ENCODE results near the gene TSGA10IP.

The TSGA10IP gene

DNA sequence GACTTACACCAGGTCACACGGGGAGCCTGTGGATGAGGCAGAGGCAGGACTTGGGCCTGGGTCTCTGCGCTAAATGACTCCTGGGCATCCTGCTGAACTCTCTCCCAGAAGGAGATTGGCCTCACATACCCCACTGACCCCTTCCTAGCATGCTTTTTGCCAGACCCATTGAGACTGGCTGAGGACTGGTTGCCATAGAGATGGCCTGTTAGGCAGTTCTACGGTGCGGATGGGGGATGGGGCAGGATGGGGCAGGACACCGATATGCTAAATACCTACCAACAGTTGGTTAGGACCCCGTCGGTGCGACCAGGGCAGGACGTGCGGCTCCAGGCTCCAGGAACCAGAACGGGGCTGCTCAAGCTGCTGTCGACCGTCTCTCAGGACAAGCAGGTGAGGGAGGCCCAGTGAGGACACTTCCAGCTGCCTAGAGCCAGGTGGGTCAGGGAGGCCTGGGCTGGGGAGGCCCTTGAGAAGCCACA lies at the start of gene TSGA10IP:
Gene TSGA10IP, plus strand, starts transcription at position 51 of the 482 bp plus-strand sequence. Its CDS starts 196 bp downstream, at position 247.
- no peak for FAIRE-seq
- DNase-seq (ENCODE audit: low spot score) = no peak

DNA sequence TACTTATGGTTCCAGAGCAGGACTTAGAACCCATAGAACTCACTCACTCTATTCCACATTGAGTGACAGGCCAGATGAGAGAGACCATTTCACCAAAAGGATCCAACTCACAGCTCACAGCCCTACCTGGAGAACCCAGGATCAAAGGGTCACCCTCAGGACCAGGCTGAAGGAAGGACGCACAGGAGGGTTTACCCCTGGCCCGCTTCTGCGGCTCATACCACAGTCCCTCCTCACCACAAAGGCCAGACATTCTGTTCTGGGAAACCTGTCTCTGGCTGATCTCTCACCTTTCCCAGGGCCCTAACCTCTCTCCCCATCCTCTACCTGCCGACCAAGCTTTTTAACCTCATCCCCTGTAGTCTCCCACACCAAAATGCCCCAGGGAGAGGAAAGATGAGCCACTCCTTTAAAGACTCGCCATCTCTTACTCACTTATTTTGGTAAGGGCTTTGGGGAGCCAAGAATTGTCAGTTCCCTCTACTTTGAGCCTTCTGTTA lies 49.7 kb upstream of the TSGA10IP start:
- DNase-seq (ENCODE audit: low spot score) = no peak
- no peak for FAIRE-seq

DNA sequence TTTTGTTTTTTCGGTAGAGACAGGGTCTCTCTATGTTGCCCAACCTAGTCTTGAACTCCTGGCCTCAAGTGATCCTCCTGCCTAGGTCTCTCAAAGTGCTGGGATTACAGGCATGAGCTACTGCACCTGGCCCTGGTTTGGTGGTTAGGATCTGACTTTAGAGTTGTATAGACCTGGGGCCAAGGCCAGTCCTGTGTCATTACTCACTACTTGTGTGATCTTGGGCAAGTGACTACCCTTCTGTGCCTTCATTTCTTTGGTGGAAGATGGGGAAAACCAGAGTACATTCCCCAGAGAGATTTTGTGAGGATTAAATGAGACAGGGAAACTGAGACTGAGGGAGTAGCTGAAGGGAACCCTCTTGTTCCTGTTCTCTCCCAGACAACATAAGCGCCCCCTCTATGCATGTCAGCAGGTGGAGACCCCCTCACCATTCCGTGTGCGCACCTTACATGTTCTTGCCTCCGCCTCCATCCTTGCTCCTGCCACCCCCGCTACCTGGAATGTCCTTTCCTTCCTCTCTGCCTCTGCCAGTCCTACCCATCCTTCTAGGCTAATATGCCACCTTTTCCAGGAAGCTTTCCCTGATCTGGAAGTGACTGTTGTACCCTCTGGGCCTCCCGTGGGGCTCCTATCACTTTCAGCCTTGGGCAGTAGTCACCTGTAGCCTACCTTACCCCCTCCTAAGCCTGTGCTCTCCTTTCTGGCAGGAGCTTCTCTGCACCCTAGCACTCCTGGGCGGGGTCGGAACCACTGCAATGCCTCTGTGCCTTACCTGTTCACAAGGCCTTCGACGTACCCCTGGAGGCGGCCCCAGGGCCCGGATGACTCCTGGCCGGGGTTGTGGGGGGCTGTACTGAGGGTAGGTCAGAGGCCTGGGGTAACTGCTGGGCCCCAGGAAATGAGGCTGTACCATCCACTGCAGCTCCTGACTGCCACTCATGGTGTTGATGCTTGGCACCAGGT lies 49.0 kb upstream of the TSGA10IP start:
- FAIRE-seq = no peak
- DNase-seq (ENCODE audit: low spot score) = no peak

DNA sequence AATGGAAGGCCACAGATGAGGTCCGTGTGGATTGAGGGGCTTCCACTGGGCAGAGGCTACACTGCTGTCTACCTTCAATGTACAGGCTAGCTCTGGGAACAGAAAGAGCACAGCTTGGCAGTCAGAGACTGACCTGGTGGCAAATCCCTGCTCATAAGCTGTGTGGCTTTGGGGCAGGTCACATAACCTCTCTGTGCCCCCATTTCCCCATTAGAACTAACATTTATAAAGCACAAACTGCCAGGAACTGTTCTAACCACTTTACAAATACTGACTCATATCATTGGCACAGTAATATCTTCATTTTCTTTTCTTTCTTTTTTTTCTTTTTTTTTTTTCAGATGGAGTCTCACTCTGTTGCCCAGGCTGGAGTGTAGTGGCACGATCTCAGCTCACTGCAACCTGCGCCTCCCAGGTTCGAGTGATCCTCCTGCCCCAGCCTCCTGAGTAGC lies 48.2 kb upstream of the TSGA10IP start:
- FAIRE-seq (no peak), DNase-seq (ENCODE audit: low spot score) (no peak)

DNA sequence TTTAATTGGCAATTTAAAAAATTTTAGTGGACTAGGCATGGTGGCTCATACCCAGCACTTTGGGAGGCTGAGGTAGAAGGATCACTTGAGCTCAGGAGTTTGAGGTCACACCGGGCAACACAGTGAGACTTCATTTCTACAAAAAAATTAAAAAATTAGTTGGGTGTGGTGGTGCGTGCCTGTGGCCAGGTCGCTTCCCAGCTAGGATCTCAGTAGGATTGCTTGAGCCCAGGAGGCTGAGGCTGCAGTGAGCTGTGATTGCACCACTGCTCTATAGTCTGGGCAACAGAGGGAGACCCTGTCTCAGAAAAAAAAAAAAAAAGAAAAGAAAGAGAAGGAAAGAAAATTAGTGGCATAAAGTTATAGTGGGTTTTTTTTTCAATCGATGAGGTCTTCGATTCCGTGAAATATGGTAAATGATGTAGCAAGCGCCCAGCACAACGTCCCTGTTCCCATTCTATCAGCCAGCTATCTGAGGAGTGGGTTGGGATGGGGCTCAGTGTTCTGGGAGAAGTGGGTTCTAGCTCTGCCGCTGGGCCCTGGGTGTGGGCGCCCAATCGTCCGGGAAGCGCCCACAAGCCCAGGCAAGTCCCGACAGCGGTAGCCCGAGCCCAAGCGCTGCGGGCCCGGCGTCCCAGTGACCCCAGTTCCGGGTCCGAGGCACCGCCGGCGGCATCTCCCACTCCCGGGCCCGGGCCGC lies 46.5 kb upstream of the TSGA10IP start:
- DNase-seq (ENCODE audit: low spot score) (no peak), FAIRE-seq (no peak)

DNA sequence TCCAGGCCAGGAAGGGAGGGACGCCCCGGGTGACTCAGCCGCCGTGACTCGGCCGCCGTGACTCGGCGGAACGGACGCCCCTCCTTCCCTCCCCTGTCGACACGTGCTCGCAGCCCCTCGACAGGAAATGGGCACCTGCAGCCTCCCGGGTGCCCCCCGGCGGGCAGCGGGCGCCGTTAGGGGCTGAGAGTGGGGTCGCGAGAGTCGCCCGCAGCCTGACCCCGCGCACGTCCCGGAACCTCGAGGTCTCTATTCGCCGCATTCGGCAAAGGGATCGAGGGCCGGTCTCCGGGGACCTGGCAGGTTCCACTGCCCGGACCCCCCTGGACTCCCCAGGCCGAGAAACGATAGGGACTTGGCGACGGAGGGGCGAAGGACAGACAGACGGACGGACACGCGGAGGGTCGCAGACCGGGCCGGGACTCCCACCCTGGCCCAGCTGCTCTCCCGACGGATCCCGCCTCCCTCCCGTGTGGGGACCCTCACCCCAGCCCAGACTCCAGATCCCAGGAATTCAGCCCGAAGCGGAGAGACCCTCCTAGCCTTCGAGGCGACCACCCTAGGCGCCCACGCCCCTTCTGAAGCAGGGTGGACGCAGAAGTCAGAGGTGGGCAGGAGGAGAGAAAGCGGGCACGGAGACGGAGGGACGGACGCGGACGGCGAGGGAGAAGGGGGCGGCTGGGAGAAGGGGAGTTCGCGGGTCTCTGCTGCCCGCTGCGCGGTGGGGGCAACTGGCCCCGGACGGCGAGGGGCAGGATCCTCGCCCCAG lies 45.7 kb upstream of the TSGA10IP start:
- DNase-seq (ENCODE audit: low spot score) (peak; percentile 77), FAIRE-seq (no peak)

DNA sequence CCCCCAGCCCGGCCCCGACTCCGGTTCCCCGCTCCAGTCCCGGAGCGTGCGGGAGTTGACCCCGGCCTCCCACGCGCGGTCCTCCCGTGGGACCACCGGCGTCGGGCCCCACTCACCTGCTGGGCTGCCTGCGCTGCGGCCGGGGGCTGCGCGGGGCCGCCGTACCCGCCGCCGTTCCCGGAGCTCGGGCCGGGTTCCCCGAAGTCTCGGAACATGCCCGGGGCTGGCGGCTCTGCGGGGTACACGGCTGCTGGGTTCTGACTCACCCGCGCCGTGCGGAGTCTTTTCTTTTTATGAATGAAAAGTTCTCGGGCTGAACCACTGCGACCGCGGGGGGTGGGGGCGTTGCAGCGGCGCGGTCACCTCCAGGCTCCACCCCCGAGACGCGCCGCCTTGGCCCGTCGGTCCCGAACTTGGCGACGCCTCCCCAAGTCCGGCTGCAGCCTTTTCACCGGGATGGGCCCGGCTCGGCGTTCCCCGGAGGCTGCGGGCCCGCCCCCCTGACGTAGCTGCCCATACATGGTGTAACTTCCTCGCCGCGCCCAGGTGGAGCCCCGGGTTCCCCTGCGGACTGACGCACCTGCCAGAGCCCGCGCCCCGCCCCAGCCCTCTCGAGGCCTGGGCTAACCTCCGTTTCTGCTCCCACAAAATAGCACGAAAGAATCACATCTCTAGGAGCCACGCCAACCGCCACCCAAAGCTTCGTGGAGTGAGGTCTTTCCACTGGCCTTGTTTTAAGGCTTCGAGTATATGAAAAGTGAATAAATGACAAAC lies 45.0 kb upstream of the TSGA10IP start, which contains the start of gene FOSL1:
Gene FOSL1, minus strand, starts transcription at position 264 of the 774 bp plus-strand sequence. Its CDS starts 49 bp downstream, at position 215.
- peak; percentile 88 for DNase-seq (ENCODE audit: low spot score)
- no peak for FAIRE-seq

DNA sequence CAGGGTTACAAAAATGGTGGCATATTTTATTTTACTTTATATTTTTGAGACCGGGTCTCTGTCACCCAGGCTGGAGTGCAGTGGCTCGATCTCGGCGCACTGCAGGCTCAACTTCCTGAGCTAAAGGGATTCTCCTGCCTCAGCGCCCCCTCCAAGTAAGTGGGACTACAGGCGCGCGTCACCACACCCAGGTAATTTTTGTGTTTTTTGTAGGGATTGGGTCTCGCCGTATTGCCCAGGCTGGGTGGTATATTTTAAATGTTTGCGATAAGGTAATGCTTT lies 44.4 kb upstream of the TSGA10IP start:
- FAIRE-seq = no peak
- no peak for DNase-seq (ENCODE audit: low spot score)

DNA sequence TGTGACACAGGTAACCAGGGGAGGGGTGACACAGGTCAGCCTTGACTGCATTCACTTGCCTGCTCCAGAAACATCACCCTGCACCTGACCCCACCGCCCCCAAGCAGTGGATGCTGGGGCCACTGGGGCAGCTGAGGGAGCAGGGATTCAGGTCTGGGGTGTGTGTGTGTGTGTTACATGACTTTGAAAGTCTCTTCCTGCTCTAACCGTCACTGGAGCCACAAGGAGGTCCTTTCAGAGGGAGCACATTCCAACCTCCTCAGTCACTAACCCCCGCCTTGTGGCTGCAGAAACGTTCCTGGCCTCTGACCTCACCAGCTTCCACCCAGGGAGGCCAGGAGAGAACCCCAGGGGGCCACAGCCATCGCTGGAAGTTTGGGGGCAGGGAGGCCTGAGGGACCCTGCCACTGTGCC lies 42.2 kb upstream of the TSGA10IP start:
- peak; percentile 72 for FAIRE-seq
- DNase-seq (ENCODE audit: low spot score) = peak; percentile 95

DNA sequence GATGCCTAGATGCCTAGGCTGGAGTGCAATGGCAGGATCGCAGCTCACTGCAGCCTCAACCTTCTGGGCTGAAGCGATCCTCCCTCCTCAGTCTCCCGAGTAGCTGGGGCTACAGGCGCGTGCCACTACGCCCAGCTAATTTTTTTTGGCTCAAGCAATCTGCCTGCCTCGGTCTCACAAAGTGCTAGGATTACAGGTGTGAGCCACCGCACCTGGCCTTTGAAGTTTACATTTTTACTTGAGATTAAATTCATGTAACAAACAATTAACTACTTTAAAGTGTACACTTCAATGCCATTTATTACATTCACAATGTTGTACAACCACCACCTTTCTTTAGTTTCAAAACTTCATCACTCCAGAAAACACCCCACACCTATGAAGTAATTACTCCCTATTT lies 41.6 kb upstream of the TSGA10IP start:
- DNase-seq (ENCODE audit: low spot score) (no peak), FAIRE-seq (no peak)

DNA sequence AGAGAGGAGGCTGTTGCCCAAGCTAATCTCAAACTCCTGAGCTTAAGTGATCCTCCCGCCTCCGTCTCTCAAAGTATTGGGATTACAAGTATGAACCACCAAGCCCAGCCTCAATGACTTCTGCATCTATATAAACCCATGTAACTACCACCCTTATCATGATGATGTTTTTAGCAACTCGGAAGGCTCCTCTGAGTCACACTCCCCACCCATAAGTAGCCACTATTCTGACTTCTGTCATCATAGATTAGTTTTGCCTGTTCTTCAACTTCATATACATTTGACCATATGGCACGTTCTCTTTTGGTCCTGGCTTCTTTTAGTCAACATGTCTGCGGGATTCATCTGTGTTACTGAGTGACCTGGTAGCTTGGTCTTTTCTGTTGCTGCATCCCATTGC lies 38.7 kb upstream of the TSGA10IP start:
- no peak for FAIRE-seq
- DNase-seq (ENCODE audit: low spot score) = no peak

DNA sequence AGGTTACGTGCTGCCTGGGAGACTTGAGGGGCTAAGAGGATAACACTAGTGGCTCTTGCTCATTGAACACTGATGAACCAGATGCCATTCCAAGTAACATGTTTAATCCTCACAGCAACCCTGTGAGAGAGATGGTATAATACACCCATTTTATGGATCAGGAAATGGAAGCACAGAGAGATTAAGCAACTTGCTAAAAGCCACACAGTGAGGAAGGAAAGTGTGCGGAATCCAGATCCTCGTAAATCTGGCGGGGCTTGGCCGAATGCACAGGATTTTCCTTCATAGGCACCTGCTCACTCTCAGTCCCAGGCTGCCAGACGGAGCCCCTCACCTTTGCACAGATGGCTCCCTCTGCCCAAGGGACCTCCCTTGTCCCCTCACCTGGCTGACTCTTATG lies 37.4 kb upstream of the TSGA10IP start:
- FAIRE-seq (no peak), DNase-seq (ENCODE audit: low spot score) (no peak)

DNA sequence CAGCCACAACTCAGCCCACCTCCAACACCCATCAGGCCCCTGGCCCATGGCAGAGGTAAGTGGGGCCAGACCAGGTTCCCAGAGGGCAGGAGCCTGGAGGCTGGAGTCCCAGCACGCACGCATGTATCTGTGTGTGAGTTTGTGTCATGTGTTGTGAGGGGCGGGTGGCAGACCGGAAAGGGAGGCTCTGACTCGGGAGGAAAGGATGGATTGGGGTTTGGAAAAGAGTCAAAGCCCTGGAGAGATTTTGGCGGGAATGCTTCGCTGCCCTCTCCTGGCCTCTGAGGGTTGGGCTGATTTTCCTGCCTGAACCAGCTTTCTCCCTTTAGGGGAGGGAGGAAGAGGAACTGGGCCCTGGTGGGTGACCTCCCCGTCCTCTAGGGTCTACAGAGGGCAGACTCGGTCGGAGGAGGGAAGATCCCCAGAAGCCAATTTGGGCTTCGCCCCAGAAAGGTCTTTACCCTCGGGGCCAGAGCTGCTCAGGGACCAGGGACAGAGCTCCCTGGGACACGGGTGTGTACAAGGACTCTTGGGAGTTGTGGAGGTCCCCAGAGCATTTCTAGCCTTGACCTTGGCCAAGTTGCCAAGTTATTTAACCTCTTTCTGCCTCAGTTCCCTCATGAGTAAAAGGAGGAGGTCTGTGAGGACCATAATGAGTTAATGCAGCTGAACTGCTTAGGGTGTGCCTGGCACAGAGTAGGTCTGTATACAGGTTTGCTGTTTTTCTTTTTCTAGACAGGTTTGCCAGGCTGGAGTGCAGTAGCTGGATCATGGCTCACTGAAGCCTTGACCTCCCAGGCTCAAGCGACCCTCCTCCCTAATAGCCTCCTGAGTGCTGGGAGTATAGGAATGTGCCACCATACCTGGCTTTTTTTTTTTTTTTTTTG lies 33.4 kb upstream of the TSGA10IP start:
- DNase-seq (ENCODE audit: low spot score) (peak; percentile 91), FAIRE-seq (peak; percentile 76)

DNA sequence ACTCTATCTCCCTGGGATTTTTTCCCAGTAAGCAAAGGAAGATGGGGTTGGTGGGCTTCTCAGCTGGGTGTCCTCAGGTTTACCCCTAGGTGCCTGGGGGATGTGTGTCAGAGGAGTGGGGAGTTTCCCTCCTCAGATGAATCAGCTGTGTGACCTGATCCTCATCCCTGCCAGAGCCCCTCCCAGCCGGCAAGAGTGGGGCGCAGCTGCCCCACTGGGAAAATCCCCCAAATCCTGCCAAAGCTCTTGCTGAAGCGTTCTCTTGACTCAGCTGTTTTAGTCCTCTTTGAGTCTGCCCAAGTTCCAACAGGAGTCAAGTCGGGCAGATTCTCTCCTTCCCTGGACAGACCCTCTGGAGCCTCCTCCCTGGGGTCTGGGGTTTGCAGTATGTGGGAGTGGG lies 32.4 kb upstream of the TSGA10IP start:
- FAIRE-seq (no peak), DNase-seq (ENCODE audit: low spot score) (peak; percentile 79)

DNA sequence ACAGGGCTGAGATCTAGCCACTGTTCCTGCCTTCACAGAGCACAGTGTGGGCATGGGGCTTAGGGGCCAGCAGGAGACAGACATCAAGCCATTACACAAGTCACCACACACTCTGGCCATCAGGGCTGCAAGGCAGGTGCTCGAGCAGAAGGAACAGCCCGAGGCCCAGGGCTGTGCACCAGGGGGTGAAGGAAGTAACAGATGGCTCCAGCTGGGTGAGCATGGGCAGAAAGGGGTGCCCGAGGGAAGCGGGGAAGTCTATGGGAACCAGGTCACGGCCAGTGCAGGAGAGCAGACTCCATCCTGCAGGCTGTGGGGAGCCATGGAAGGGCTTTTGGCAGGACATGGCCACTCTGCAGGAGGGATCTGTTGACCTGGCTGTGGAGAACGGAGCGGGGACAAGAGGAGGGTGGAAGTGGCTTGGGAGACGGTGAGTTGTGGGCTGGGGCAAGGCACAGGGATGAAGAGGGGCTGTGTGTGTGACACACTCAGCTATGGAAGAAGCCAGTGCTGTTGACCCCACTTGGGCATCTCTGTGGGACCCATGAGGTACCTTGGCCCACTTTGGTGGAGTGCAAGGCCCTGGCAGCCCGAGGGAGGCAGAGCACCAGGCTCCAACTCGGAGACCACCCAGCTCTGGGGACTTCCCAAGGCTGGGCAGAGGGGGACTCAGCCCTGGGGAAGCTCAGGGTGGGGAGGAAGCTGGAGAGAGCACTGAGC lies 30.0 kb upstream of the TSGA10IP start:
- FAIRE-seq (no peak), DNase-seq (ENCODE audit: low spot score) (no peak)

DNA sequence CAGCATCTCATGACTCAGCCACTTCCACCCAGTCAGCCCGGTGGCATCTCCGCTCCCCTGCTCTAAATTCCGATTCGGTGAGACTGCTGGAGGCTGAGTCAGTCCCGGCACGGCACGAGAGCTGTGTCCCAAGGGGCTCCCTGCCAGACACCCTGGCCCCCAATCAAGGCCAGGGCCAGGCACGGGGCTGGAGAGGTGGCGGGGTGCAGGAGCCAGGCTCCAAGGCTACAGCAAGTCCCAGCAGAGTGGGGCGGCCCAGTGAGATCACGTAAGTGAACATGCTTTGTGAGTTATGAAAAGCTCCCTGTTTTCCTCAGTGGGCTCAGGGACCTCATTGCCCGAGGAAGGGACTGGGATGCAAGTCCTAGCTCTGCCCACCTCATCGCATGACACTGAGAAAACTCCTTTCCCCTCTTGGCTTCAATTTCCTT lies 29.4 kb upstream of the TSGA10IP start:
- FAIRE-seq (peak; percentile 83), DNase-seq (ENCODE audit: low spot score) (peak; percentile 95)

DNA sequence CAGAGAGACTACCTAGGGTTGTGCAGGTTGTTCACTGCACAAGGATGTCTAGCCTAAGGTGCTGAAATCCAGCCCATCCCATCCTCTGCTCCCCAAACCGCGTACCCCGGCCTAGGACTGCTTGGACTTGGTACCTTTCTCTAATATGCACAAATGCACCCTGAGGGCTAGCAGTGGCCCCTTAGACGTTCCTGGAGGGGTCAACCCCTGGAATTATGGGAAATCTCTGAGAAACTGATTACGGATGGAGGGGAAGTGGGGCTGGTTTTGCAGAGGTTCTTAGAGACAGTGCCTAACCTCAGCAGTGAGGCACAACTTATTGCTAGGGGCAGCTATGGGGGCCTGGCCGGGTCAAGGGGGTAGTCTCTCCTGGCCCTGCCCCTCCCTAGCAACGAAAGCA lies 28.9 kb upstream of the TSGA10IP start:
- FAIRE-seq (no peak), DNase-seq (ENCODE audit: low spot score) (no peak)

DNA sequence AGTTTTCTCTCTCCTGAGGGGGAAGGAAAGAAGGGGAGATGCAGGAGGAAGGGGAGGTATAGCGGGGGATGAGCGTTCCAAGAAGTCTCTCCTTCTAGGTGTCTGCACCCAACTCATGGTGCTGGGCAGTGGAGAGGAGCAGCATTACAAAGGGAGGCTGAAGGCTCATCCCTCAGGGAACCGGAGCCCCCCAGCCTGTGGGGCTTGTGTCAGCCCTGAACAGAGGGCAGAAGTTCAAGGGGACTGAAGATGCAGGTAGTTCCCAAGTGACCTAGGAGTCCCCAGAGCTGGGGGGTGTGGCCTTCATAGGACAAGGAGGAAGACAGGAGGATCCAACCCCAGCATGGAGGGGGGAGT lies 28.2 kb upstream of the TSGA10IP start:
- DNase-seq (ENCODE audit: low spot score) = no peak
- no peak for FAIRE-seq

Measured in RCC 7860 (cell line).